GM10248 (cell line): ENCODE results near the gene LSAMP.

Experiments used
- CTCF ChIA-PET: fragments of 300-600 bp; sonication (Branson Sonifier 250); formaldehyde crosslinking; extraction: SDS; loops from one replicate; lab custom pipeline; 2021; ENCODE audit warnings: antibody characterized with exemption; lab: Yijun Ruan, JAX
- POLR2A ChIA-PET: fragments of 350-650 bp; sonication (Branson Sonifier 250); formaldehyde crosslinking; extraction: SDS; loops from one replicate; lab custom pipeline; 2020; ENCODE audit warnings: antibody characterized with exemption; lab: Yijun Ruan, JAX
- DNase-seq: peaks from one replicate; pipeline ENCODE4 v3.0.0; 2012; ENCODE audit errors: extremely low spot score
- TF ChIP-seq, protein P1 (sequence below): IDR thresholded peaks from 2 replicates; pipeline ENCODE4 v1.5.1; 2012; ENCODE audit warnings: mild to moderate bottlenecking, low read depth; ENCODE audit errors: extremely low read depth, missing control alignments, control extremely low read depth

LSAMP gene

DNA sequence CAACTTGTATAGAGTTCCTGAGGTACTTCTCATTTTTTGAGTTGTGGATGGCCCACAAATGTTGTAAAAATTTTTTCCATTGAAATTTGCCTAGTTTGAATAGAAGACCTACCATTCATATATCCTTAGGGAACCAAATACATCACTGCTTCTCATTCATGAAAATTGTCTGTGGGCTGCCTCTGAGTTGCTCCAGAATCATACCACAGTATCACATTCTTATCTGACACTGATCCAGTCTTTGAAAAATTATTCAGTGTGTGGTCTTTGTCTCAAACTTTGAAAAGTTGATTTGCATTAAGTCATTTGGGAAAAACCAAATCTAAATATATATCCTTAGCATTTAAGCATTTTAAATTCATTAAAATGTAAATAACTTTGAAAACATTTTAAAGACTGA is 321.1 kb downstream of the LSAMP start:
- ChIA-PET POLR2A (no interaction called here), CTCF (no interaction called here)
- TF ChIP-seq, protein P1, sequence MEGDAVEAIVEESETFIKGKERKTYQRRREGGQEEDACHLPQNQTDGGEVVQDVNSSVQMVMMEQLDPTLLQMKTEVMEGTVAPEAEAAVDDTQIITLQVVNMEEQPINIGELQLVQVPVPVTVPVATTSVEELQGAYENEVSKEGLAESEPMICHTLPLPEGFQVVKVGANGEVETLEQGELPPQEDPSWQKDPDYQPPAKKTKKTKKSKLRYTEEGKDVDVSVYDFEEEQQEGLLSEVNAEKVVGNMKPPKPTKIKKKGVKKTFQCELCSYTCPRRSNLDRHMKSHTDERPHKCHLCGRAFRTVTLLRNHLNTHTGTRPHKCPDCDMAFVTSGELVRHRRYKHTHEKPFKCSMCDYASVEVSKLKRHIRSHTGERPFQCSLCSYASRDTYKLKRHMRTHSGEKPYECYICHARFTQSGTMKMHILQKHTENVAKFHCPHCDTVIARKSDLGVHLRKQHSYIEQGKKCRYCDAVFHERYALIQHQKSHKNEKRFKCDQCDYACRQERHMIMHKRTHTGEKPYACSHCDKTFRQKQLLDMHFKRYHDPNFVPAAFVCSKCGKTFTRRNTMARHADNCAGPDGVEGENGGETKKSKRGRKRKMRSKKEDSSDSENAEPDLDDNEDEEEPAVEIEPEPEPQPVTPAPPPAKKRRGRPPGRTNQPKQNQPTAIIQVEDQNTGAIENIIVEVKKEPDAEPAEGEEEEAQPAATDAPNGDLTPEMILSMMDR, result no peak
- no peak for DNase-seq

DNA sequence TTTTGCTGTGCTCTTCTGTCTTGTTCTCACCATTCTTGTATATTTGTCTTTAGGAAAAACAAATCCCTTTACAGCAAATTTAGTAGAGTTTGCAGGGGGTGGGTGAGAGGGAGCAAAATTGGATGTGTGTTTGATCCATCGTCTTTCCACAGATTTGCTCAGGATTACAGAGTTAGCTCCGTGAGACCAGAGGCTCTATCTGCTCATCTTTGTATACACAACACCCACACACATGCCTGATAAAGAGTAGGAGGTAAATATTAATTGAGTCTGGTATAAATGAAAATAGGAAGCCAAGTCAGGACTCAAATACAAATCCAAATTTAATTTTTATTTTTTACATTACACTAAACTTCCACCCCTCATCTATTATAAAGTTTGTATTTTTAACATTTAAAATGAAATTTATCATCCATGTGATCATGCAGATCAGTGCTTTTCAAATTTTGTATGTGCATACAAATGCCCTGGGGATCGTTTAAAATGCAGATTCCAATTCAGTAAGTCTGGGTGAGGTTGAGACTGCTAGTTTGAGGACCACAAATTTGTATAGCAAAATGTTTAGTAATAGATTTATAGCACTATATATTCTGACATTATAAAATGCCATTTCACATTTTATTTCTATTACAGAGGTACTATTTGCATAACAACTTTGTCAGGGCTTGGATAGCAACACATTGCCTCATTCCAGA is 326.7 kb downstream of the LSAMP start:
- CTCF ChIA-PET, result no interaction called here
- TF ChIP-seq, protein P1, result no peak
- POLR2A ChIA-PET, result no interaction called here
- no peak for DNase-seq

DNA sequence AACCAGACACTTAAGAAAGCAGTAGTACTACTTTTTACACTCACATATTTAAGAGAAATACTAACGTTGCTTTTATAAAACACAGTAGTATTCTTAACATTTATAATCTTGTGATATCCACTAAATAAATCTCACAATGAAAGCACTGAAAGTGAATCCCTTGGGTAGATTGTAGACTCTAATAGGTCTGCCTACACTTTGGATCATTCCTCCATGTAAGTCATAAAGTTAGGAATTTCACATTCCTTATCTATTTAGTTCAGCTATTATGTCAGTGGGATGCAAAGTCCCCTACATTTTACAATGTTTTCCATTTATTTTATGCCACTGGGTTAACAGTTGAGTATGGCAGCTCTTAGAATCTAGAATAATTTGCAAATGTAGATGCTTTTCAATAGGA is 330.7 kb downstream of the LSAMP start:
- ChIA-PET CTCF (no interaction called here), POLR2A (no interaction called here)
- no peak for DNase-seq
- TF ChIP-seq, protein P1, result no peak

DNA sequence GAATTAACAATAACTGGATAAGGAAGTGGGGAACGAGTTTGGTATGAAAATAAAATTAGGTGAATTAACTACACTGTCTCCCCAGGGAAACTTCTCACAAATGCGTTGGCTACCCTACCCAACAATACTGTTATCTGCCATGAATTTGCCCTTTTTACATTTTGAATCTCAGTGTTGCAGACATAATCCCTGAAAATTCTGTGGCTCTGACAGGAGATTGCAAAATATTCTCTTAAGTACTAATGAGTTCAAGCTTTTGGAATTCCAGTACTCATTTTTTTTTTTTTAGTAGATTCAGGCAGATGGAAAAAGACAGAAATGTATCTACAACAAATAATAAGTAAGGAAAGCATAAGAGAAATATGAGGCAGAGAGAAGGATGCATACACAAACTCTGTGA is 332.6 kb downstream of the LSAMP start:
- POLR2A ChIA-PET, result no interaction called here
- CTCF ChIA-PET, result interaction anchor here (1.0 kb wide), 1 partner anchor 8 kb away, joined by 3 read pairs; no protein-coding TSS in a partner anchor
- DNase-seq, result no peak
- TF ChIP-seq, protein P1, result no peak

DNA sequence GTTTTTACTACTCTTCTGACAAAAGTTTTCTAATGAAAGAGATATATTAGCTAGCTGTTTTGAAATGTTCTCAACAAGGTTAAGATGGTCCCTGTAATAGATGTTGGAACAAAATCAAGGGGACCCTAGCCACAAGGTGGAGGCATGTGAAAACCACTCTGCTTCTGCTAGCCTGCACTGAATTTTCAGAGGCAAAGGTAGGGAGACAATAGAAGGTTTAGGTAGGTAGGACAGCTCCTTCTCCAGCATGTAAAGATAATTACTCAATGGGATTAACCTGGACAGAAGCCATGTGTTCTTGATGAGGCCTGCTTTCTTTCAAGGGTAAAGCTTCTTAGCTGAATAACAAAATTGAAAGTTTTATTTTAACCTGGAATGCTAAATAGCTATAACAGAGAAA is 333.5 kb downstream of the LSAMP start:
- POLR2A ChIA-PET, result no interaction called here
- DNase-seq, result no peak

DNA sequence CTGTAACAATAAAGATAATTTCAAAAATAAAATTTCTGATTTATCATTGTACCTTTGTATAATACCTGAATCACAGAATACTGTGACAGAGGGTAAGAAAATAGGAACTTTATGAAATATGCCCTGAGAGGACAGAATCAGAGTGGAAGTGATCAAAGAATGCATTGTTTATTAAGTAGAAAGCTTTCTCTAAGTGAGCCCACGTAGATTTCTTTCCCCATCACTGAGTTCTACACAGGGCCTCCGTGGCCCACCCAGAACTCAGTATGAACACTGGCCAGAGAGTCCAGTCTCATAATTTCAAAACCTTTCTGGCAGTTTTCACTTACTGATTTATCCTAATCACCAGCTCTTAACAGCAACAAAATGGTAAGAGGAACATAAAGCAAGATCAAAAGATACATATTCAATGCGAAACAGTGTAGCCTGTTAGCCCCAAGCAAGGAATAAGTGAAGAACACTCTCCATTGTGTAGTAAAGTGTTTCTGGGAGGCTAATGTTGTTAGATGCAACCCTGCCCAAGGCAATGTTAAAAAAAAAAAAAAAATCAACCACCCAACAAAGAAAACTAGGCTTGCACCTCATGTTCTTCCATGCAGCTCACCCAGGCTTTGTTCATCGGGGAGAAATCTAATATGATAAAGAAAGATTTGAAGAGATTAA is 341.3 kb downstream of the LSAMP start:
- CTCF ChIA-PET, result no interaction called here
- TF ChIP-seq, protein P1, result no peak
- no peak for DNase-seq
- POLR2A ChIA-PET, result no interaction called here

More for the DNA sequence above, 333.5 kb downstream of the LSAMP start:
- TF ChIP-seq, protein P1, result no peak
- CTCF ChIA-PET, result interaction anchor here (1.0 to 1.2 kb wide), 2 partner anchors 9 to 13 kb away, joined by 3 read pairs; no protein-coding TSS in a partner anchor
